ENCODE measurements around the gene MUCL3.
"Not testable (repeated sequence)": the region's sequence is repeated elsewhere in the genome, so short reads cannot be mapped to it uniquely, and the experiment has no call there.

Gene MUCL3

GRCh38 chr6:30940361-30940986 is at the start of gene MUCL3:
MUCL3 (plus strand) TSS chr6:30940973; CDS start chr6:30941000, 27 bp downstream.
- no peak for DNase-seq (ENCODE audit: low read depth)

- no peak for DNase-seq (ENCODE audit: low read depth)
Measured at GRCh38 chr6:30891450-30891723, 49.4 kb upstream of the MUCL3 start.

DNA sequence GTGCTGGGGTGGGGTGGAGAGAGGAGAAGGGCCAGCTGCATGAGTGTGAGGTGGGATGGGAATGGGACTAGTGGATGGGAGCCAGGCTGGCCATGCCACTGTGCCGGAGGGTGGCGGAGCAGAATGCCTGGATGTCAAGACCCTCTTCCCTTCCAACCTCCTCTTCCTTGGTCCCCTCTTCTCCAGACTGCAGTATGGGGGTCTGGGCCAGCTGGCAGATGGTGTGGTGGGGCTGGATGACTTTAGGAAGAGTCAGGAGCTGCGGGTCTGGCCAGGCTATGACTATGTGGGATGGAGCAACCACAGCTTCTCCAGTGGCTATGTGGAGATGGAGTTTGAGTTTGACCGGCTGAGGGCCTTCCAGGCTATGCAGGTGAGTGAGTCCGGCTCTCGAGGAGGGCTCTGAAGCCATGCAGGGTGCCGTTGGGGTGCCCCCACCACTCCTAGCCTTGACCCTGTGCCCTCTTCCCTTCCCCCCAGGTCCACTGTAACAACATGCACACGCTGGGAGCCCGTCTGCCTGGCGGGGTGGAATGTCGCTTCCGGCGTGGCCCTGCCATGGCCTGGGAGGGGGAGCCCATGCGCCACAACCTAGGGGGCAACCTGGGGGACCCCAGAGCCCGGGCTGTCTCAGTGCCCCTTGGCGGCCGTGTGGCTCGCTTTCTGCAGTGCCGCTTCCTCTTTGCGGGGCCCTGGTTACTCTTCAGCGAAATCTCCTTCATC is 48.8 kb upstream of the MUCL3 start:
- DNase-seq (ENCODE audit: low read depth): no peak

DNA sequence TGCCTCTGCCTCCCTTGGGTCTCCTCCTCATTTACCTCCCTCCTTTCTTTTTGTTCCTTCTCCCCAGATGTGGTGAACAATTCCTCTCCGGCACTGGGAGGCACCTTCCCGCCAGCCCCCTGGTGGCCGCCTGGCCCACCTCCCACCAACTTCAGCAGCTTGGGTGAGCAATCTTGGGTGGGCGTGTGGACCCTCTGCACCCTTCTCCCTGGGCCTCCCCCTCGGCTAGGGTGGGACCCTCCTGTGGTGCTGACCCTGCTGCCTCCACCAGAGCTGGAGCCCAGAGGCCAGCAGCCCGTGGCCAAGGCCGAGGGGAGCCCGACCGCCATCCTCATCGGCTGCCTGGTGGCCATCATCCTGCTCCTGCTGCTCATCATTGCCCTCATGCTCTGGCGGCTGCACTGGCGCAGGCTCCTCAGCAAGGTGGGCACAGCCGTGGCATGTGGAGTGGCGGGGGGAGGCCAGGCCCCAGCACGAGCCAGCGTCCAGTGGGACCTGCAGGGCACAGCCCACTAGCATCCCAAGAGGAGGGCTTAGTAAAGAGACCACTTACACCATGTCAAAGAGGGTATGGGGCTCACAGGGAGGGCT is 47.7 kb upstream of the MUCL3 start:
- no peak for DNase-seq (ENCODE audit: low read depth)

GRCh38 chr6:30893666-30894065 is 47.1 kb upstream of the MUCL3 start:
- no peak for DNase-seq (ENCODE audit: low read depth)

DNA sequence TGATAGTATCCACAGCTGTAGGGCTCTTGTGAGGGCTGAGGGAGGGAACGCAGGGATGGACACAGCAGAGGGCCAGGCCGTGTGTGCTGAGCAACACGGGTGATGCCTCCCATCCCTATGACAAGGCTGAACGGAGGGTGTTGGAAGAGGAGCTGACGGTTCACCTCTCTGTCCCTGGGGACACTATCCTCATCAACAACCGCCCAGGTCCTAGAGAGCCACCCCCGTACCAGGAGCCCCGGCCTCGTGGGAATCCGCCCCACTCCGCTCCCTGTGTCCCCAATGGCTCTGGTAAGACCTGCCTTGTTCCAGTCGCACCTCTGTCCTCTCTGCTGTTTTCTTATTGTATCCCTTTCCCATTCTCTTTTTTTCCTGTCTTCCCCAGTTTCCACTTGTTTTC is 46.4 kb upstream of the MUCL3 start:
- DNase-seq (ENCODE audit: low read depth): no peak

DNA sequence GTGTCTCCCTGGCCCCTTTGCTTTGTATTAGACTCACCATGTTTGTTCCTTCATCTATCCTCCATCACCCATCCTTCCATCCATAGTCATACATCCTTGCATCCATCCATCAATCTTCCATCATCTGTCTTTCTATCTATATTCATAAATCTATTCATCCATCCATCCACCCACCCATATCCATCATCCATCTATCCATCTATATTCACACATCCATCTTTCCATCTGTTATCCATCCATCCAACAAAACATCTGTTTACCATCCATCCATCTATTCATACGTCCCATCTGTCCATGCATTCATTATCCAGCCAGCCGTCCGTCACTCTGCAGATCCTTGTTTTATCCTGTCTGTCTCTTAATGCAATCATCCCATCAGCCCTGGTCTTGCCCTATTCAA is 45.8 kb upstream of the MUCL3 start:
- no peak for DNase-seq (ENCODE audit: low read depth)

GRCh38 chr6:30895343-30895742 is 45.4 kb upstream of the MUCL3 start:
- DNase-seq (ENCODE audit: low read depth): no peak

GRCh38 chr6:30896541-30896940 is 44.2 kb upstream of the MUCL3 start:
- no peak for DNase-seq (ENCODE audit: low read depth)

- no peak for DNase-seq (ENCODE audit: low read depth)
Measured at GRCh38 chr6:30897882-30898281, 42.9 kb upstream of the MUCL3 start.

DNA sequence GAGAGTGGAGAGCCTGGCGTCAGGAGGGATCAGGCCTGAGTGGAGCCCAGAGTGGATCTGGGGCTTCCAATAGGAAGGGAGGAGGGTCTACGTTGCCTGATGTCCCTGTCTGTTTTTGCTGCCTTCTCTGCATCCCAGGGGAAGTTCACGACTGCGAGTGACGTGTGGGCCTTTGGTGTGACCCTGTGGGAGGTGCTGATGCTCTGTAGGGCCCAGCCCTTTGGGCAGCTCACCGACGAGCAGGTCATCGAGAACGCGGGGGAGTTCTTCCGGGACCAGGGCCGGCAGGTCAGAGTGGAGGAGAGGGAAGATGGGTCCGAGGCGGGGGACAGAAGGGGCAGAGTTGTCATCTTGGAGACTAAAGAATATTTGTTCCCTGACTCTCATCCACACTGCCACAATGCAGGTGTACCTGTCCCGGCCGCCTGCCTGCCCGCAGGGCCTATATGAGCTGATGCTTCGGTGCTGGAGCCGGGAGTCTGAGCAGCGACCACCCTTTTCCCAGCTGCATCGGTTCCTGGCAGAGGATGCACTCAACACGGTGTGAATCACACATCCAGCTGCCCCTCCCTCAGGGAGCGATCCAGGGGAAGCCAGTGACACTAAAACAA is 41.9 kb upstream of the MUCL3 start:
- DNase-seq (ENCODE audit: low read depth): no peak

DNA sequence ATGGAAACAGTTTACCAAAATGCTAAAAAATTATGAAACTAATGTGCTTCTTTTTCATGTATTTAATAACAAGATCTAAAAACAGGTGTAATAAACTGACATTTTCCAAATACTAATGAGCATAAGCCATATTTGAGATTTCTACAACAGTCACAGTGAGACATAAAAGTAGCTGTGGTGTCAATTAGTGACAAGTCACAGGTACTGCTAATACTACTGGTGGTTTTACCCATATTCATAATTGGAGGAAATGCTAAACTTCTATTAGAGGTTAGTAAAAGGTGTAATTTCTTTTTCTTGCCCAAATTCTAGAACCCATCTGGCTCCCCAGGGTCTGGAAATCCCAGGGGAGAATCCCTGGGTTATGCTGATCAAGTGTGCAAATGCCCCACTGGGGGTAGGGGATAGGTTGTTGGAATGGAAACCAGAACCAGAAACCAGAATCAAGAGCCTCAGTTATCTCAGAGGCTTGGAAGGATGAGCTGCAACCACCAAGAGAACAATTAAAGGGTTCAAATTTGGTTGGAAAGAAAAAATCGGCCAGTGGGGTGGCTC is 39.8 kb upstream of the MUCL3 start:
- DNase-seq (ENCODE audit: low read depth): no peak

- no peak for DNase-seq (ENCODE audit: low read depth)
Measured at GRCh38 chr6:30901436-30901835, 39.3 kb upstream of the MUCL3 start.

DNA sequence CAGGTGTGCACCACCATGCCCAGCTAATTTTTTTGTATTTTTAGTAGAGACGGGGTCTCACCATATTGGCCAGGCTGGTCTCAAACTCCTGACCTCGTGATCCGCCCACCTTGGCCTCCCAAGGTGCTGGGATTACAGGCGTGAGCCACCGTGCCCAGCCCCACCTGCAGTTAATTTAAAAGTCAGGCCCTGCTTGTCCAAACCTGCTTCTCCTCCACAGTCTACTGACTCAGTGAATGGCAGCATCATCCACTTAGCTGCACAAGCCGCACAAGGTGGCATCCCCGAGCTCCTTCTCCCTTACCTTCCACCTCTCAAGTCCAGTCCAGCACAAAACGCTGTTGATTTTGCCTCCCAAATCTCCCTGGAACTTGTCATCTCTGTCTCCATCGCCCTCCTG is 38.6 kb upstream of the MUCL3 start:
- not testable (repeated sequence) for DNase-seq (ENCODE audit: low read depth)

DNA sequence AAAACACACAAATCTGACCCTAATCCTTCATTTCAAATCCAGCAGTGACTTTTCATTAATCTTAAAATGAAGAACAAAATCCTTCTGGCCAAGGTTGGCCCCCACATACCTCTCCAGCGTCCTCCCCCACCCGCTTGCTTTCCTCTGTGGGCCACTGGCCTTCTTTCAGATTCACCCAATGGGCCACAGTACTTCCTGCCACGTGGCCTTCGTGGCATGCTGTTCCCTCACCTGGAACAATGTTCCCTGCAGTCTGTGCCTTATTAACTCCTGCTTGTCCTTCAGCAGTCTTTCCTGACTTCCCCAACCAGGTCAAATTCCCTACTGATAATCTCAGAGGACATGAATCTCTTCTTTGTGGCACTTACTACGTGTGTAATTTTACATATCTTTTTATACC is 38.1 kb upstream of the MUCL3 start:
- no peak for DNase-seq (ENCODE audit: low read depth)

GRCh38 chr6:30903236-30903635 is 37.5 kb upstream of the MUCL3 start:
- no peak for DNase-seq (ENCODE audit: low read depth)

DNA sequence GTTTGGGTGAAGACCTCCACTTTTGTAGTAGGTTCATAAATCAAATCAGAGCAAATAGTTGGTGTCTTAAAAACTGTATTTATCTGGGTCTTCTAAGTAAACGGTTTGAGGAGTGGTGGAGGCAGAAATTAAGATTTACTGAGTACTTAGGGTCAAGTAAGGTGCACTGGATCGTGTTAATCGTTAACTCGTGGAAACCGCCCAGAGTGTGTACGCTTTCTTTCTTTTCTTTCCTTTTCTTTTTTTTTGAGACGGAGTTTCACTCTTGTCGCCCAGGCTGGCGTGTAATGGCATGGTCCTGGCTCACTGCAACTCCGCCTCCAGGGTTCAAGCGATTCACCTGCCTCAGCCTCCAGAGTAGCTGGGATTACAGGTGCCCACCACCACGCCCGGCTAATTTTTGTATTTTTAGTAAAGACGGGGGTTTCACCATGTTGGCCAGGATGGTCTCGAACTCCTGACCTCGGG is 33.4 kb upstream of the MUCL3 start:
- DNase-seq (ENCODE audit: low read depth): not testable (repeated sequence)

DNA sequence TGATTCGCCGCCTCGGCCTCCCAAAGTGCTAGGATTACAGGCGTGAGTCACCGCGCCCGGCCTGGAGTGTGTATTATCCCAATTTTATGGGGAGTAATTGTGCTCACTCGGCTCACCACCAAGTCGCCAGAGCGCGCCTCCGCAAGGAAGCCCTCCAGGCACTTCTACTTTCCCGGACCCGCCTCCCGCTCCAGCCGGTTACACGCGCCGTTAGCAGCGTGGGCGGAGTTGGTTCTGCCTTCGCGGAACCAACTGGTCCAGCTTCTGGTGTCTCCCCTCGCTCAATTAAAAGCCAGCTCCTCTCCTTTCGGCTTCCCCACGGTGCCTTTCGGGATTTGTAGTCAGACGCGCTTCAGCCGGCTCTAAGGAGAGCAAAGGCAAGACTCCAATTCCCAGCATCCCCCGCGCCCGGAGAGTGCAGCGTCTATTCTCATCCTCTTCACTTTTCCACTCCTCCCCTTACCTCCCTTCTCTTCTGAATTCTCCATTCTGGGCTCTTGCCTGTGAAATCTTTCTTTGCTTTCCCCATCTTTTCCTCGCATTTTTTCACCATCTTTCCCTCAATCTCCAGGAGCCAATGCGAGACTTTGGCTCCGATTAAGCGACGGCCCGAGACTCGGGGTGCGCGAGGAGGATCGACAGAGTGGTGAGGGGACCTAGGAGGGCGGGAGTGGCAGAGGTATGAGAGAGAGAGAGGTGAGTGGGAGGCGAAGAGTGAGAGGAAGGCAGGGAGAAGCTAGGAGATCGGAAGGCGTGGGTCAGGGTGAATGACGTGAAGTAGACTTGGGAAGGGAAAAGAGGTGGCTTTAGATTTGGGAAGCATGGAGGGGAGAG is 32.8 kb upstream of the MUCL3 start, which contains the start of gene GTF2H4:
Gene GTF2H4 (plus strand): TSS at position 450 of the 834 bp plus-strand sequence.
- peak; percentile 97 for DNase-seq (ENCODE audit: low read depth)

GRCh38 chr6:30908700-30909099 is 32.1 kb upstream of the MUCL3 start:
- DNase-seq (ENCODE audit: low read depth): no peak

DNA sequence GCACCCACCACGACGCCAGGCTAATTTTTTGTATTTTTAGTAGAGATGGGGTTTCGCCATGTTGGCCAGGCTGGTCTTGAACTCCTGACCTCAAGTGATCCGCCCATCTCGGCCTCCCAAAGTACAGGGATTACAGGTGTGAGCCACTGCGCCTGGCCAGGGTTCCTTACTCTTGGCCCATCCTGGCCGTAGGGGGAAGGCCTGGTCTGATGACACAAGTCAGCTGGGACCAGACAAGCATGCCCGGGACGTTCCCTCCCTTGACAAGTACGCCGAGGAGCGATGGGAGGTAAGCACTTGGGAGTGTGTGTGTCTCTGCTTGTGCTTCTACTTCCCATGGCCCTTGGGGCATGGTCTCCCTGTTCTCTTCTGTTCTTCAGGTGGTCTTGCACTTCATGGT is 30.3 kb upstream of the MUCL3 start:
- DNase-seq (ENCODE audit: low read depth): not testable (repeated sequence)

DNA sequence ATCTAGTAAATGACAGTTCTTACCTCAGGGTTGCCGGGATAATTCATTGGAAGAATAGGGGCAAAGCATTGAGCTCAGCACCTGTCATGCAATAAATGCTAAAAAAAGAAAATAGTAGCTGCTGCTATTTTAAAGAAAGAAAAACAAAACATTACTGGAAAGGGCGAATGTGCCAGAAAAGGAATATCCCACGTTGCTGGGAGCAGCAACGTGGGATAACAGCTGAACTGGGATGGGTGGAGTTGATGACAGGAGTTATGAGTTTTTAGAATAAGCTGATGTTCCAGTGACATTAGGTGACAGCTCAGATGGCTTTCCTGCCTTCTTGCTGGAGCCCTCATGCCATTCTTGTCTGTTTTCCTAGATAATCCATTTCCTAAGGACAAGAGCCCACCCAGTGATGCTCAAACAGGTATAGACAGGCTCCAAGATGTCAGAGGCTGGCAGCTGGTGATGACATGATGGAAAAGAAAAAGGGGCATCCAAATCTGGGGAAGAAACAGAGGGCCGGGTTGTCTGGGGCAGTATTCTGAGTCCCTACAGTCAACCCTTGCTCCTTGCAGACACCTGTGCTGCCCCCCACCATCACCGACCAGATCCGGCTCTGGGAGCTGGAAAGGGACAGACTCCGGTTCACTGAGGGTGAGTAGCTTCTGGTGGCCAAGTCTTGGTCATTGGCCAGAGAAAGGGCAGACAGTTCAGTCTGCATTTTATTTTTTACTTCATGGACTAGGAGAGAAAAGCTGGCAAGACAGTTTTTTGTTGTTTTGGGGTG is 27.8 kb upstream of the MUCL3 start:
- no peak for DNase-seq (ENCODE audit: low read depth)

All from fibroblast of the conjunctiva (primary cell).